Naive thymus-derived CD4-positive, alpha-beta T cell (primary cell): Measurements from ENCODE around the gene ITGA11. TPM values are rescaled to one million over a fixed set of nuclear protein-coding genes. Genes with fewer than 3 reads are reported as not detected.

ENCODE experiments used
- ATAC-seq: fragments of 150-1000 bp; cut with Tn5 transposase; 2 replicates; pipeline ENCODE4 v1.10.0; 2021; ENCODE audit warnings: mild to moderate bottlenecking, moderate library complexity
- CTCF ChIA-PET: fragments of 350-600 bp; sonication (Branson Sonifier 250); formaldehyde crosslinking; loops from one replicate; lab custom pipeline; 2021; ENCODE audit warnings: antibody characterized with exemption; lab: Charles Lee
- POLR2A ChIA-PET: fragments of 350-600 bp; sonication (Branson Sonifier 250); formaldehyde crosslinking; loops from one replicate; lab custom pipeline; 2021; ENCODE audit warnings: antibody characterized with exemption, inconsistent platforms; lab: Charles Lee
- DNase-seq, 9 donors: peaks; one replicate each; pipeline versions ENCODE4 v3.0.0 to v3.0.0-alpha.2; 2020 to 2022; ENCODE audit warnings: mixed read lengths in 1 of 9
- H3K27ac ChIP-seq: one replicate; pipeline ENCODE4 v1.7.0; 2013; ENCODE audit warnings: mild to moderate bottlenecking, low read depth, low read length, moderate library complexity
- H3K27me3 ChIP-seq, 2 donors: one replicate each; pipeline ENCODE4 v1.7.0; 2013; ENCODE audit warnings: low read length in 2 of 2, mild to moderate bottlenecking in 2 of 2, moderate library complexity in 2 of 2; ENCODE audit not compliant: control insufficient read depth in 2 of 2, insufficient read depth in 2 of 2
- H3K36me3 ChIP-seq, 3 experiments: 1 replicate in 2 of 3; 2 replicates in 1 of 3; pipeline ENCODE4 v1.7.0; 2013; ENCODE audit warnings: low read length in 3 of 3, mild to moderate bottlenecking in 3 of 3, moderate library complexity in 1 of 3; ENCODE audit not compliant: insufficient read depth in 3 of 3, control insufficient read depth in 2 of 3
- H3K4me1 ChIP-seq, 2 donors: one replicate each; pipeline ENCODE4 v1.7.0; 2013; ENCODE audit warnings: low read length in 2 of 2, mild to moderate bottlenecking in 2 of 2, moderate library complexity in 1 of 2; ENCODE audit not compliant: control insufficient read depth in 2 of 2, insufficient read depth in 2 of 2
- H3K4me3 ChIP-seq: 2 replicates; pipeline ENCODE4 v1.7.0; 2013; ENCODE audit warnings: mild to moderate bottlenecking, low read length
- H3K9me3 ChIP-seq, 3 experiments: 1 replicate in 2 of 3; 2 replicates in 1 of 3; pipeline ENCODE4 v1.7.0; 2013; ENCODE audit warnings: low read length in 3 of 3; ENCODE audit not compliant: control insufficient read depth in 2 of 3
- H3K27ac Mint-ChIP-seq, 9 donors: one replicate each; pipeline ENCODE4 v1.8.0; 2020 to 2022; ENCODE audit warnings: mixed read lengths in 9 of 9, mild to moderate bottlenecking in 8 of 9, moderate library complexity in 5 of 9, inconsistent platforms in 2 of 9
- H3K27me3 Mint-ChIP-seq, 5 donors: one replicate each; pipeline ENCODE4 v1.8.0; 2021 to 2022; ENCODE audit warnings: mixed read lengths in 5 of 5, mild to moderate bottlenecking in 1 of 5
- H3K36me3 Mint-ChIP-seq, 5 donors: one replicate each; pipeline ENCODE4 v1.8.0; 2020 to 2022; ENCODE audit warnings: mixed read lengths in 5 of 5, mild to moderate bottlenecking in 3 of 5, inconsistent platforms in 1 of 5
- H3K4me1 Mint-ChIP-seq, 7 donors: one replicate each; pipeline ENCODE4 v1.8.0; 2020 to 2022; ENCODE audit warnings: mixed read lengths in 7 of 7, mild to moderate bottlenecking in 3 of 7, inconsistent platforms in 1 of 7
- H3K4me3 Mint-ChIP-seq, 10 donors: one replicate each; pipeline ENCODE4 v1.8.0; 2020 to 2022; ENCODE audit warnings: mild to moderate bottlenecking in 10 of 10, mixed read lengths in 10 of 10, moderate library complexity in 6 of 10, inconsistent platforms in 2 of 10
- H3K9me3 Mint-ChIP-seq, 11 donors: one replicate each; pipeline ENCODE4 v1.8.0; 2020 to 2022; ENCODE audit warnings: mixed read lengths in 11 of 11, mild to moderate bottlenecking in 4 of 11, inconsistent platforms in 1 of 11, moderate library complexity in 1 of 11
- intact Hi-C, 2 donors: fragments of 100-400 bp; cut with micrococcal nuclease; formaldehyde crosslinking; loops; one replicate each; pipeline ENCODE4 v1.15.1; 2023
- polyA plus RNA-seq, 2 donors: library from polyadenylated mRNA; unstranded; fragments of 300-500 nt; fragmentation: Illumina TruSeq; gene quantifications; one replicate each; pipeline ENCODE4 v1.2.3, GENCODE V29; 2021
- total RNA-seq, 6 experiments: library from RNA in 5 of 6; stranded (reverse) in 5 of 6; gene quantifications; 1 replicate in 5 of 6; 2 replicates in 1 of 6; pipeline ENCODE4 v1.2.3 and lab custom pipeline; 2021 to 2026

ITGA11 gene
- total and polyA plus RNA-seq, 7 experiments from 2014 or later = 0.02 to 1.1 (median 0.08) TPM; not detected in 2

DNA sequence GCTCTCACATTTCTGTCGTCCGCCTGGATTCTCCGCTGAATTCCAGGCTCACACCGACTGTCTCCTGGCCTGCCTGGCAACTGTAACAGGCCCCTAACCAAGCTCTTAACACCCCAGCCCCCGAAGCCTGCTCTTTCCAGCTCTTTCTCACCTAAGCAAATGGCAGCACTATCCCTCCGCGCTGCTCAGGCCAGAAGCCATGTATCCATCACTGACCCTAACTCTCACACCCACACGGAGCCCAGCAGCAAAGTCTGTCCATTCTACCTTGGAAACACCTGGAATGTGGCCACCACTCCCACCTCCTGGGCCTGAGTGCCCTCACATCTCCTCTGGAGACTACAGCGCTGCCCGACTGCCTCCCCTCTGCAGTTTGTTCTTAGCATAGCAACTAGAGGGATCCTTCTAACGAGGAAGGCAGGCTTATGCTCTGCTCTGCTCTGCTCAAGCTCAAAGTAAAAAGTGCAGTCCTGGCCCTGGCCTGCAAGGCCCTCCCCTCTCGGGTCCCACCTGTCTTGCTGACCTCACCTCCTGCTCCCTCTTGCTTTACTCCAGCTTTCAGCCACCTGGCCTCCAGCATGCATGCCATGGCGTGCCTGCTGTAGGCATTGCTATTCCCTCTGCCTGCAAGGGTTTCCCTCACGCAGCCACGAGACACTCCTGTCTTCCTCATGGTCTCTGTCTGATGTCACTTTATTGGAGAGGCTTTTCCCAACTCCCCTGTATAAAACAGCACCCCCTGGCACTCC lies 127.2 kb downstream of the ITGA11 start:
- CTCF ChIA-PET = interaction anchor here (1.4 to 1.7 kb wide), 2 partner anchors 11 to 52 kb away, joined by 4 to 5 read pairs; no protein-coding TSS in a partner anchor

DNA sequence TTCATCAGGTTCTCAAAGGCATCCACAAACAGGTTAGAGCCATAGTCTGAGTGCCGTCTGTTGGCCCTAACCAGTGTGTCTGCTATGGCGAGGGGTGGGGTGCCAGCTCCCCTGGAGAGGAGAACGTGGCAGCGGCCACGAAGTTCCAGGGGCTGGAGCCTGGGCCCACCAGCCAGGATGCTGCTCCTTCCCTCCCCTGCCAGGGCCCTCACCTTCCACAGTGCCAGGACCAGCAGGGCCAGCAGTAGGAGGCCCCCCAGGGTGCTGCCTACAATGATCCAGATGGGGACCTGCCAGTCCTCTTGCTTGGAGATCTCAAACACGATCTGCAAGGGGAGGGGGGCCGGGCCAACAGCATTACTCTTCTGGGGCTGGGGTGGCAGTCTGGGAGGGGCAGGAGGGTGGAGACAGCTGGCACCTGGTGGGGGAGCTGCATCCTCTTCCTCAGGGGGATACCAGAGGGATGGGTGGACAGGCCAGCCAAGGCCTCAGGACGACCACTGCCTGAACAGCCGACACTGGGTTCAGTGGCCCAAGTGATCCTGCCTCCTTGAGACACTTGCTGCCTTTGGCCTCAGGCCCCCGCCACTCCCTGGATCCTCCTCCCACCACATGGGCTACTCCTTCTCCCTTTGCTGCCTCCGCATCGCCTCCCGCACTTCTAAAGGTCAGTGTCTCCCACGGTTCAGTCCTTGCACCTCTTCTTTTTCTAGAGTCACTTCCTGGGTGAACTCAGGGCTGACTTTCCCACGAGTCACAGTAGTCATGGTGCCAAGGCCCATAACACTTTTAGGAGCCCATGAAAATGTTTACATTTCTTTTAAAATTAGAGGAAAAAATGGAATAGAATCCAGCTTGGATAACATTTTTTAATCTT lies 128.2 kb downstream of the ITGA11 start:
- no peak for ATAC-seq
- H3K27me3 Mint-ChIP-seq = peaks cover 0 to 7% (median 0%) of the 10 kb centered on the region in 5 donors
- Histone ChIP-seq H3K4me1 (peaks cover 11 to 21% of the 10 kb centered on the region in 2 donors), H3K4me3 (no peak overlapping the region), H3K27me3 (no peaks in the 10 kb centered on the region), H3K27ac (no peak overlapping the region), H3K36me3 (no peaks in the 10 kb centered on the region), H3K9me3 (no peaks in the 10 kb centered on the region)
- no peak for DNase-seq
- peaks cover 0 to 5% (median 0%) of the 10 kb centered on the region in 5 donors for H3K36me3 Mint-ChIP-seq
- H3K4me1 Mint-ChIP-seq = peaks cover 19 to 40% (median 36%) of the 10 kb centered on the region in 7 donors
- CTCF ChIA-PET = interaction anchor here (0.7 to 1.7 kb wide), 5 partner anchors 10 to 748 kb away, joined by 3 to 8 read pairs (median 4); no protein-coding TSS in a partner anchor
- H3K9me3 Mint-ChIP-seq = peaks cover 0 to 5% (median 0%) of the 10 kb centered on the region in 11 donors
- peak overlapping the region in 1 of 9 donors; percentile 88 for H3K27ac Mint-ChIP-seq
- H3K4me3 Mint-ChIP-seq = no peak overlapping the region
- POLR2A ChIA-PET = interaction anchor here (2.6 kb wide), 1 partner anchor 26 kb away, joined by 10 read pairs; the partner anchor contains the start of gene FEM1B
- intact Hi-C loops = loop anchor here in 1 of 2 donors (10.0 kb wide), 1 partner anchor 419 kb away; no protein-coding TSS in a partner anchor

More for the DNA sequence above, 127.2 kb downstream of the ITGA11 start:
- Histone ChIP-seq H3K27ac (no peak overlapping the region), H3K4me3 (no peak overlapping the region), H3K9me3 (no peaks in the 10 kb centered on the region), H3K27me3 (no peaks in the 10 kb centered on the region), H3K36me3 (no peaks in the 10 kb centered on the region), H3K4me1 (peaks cover 5 to 15% of the 10 kb centered on the region in 2 donors)
- peaks cover 0 to 7% (median 0%) of the 10 kb centered on the region in 5 donors for H3K27me3 Mint-ChIP-seq
- DNase-seq (no peak), ATAC-seq (no peak)
- intact Hi-C loops = loop anchor here (5.0 to 10.0 kb wide), 2 partner anchors 233 to 420 kb away; no protein-coding TSS in a partner anchor
- H3K4me1 Mint-ChIP-seq = peaks cover 11 to 30% (median 27%) of the 10 kb centered on the region in 7 donors
- POLR2A ChIA-PET = interaction anchor here (0.6 kb wide), 1 partner anchor 47 kb away, joined by 3 read pairs; no protein-coding TSS in a partner anchor
- H3K36me3 Mint-ChIP-seq = peaks cover 0 to 2% (median 0%) of the 10 kb centered on the region in 5 donors
- H3K27ac Mint-ChIP-seq = peak overlapping the region in 4 of 9 donors; percentile 23 to 72 (median 56)
- H3K4me3 Mint-ChIP-seq = no peak overlapping the region
- H3K9me3 Mint-ChIP-seq = peaks cover 0 to 5% (median 0%) of the 10 kb centered on the region in 11 donors

DNA sequence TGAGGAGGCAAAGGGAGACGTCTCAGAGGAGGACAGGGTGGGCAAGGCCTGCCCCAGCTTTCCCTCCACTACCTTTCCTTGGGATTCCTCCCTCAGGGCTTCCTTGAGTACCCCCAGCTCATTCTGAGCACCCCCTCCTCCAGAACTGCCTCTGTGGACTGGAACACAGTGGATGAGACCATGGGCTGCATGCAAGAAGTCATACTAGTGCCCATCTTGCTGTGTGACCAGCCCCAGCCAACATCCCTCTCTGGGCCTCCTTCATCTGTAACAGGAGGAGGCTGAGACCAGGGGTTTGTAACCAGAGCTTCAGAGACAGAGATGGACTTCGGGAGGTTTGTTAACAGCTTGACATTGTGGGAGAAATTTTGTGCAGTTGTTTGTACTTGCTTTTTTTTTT lies 128.8 kb downstream of the ITGA11 start:
- CTCF ChIA-PET = interaction anchor here (0.7 to 1.4 kb wide), 3 partner anchors 39 to 747 kb away, joined by 3 to 8 read pairs (median 3); no protein-coding TSS in a partner anchor
- H3K27me3 Mint-ChIP-seq = peaks cover 0 to 5% (median 0%) of the 10 kb centered on the region in 5 donors
- no peaks in the 10 kb centered on the region for H3K9me3 ChIP-seq
- POLR2A ChIA-PET = interaction anchor here (2.6 kb wide), 1 partner anchor 25 kb away, joined by 10 read pairs; the partner anchor contains the start of gene FEM1B
- no peaks in the 10 kb centered on the region for H3K36me3 ChIP-seq
- H3K36me3 Mint-ChIP-seq = peaks cover 0 to 5% (median 0%) of the 10 kb centered on the region in 5 donors
- H3K27ac Mint-ChIP-seq = no peak overlapping the region
- H3K9me3 Mint-ChIP-seq = peaks cover 0 to 5% (median 0%) of the 10 kb centered on the region in 11 donors
- H3K27me3 ChIP-seq = no peaks in the 10 kb centered on the region
- H3K4me3 Mint-ChIP-seq = no peak overlapping the region
- H3K4me1 ChIP-seq = peaks cover 11 to 21% of the 10 kb centered on the region in 2 donors
- no peak overlapping the region for H3K27ac ChIP-seq
- peaks cover 24 to 45% (median 40%) of the 10 kb centered on the region in 7 donors for H3K4me1 Mint-ChIP-seq
- ATAC-seq = no peak
- no peak for DNase-seq
- intact Hi-C loops = loop anchor here in 1 of 2 donors (10.0 kb wide), 1 partner anchor 418 kb away; no protein-coding TSS in a partner anchor
- H3K4me3 ChIP-seq = no peak overlapping the region

DNA sequence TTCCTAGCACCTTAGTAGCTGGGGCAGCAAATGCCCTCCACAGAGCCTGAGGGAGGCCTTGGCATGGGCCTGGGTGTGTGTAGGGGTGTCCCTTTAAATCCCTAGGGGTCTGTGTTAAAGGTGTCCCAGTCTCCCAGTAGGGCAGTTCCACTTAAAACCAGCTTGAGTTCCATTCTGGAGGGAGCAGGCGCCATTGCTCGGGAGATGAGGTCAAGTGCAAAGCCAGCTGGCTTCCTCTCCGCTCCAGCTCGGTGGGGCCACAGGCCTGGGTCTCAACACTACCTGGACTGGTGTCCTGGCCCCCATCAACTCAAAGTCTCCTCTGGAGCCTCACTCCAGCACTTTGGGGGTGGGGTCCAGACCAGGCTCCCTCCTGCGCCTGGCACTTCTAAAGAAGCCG lies 129.2 kb downstream of the ITGA11 start:
- H3K4me3 Mint-ChIP-seq = no peak overlapping the region
- H3K9me3 Mint-ChIP-seq = peaks cover 0 to 5% (median 0%) of the 10 kb centered on the region in 11 donors
- DNase-seq (no peak), ATAC-seq (no peak)
- H3K27ac Mint-ChIP-seq = no peak overlapping the region
- ChIA-PET POLR2A (interaction anchor here (2.6 kb wide), 1 partner anchor 25 kb away, joined by 10 read pairs; the partner anchor contains the start of gene FEM1B), CTCF (interaction anchor here (0.6 to 1.4 kb wide), 4 partner anchors 39 to 1147 kb away, joined by 3 to 8 read pairs (median 3); no protein-coding TSS in a partner anchor)
- H3K27me3 Mint-ChIP-seq = peaks cover 0 to 4% (median 0%) of the 10 kb centered on the region in 5 donors
- Histone ChIP-seq H3K9me3 (no peaks in the 10 kb centered on the region), H3K36me3 (no peaks in the 10 kb centered on the region), H3K27ac (no peak overlapping the region), H3K4me3 (no peak overlapping the region), H3K4me1 (peaks cover 11 to 21% of the 10 kb centered on the region in 2 donors), H3K27me3 (no peaks in the 10 kb centered on the region)
- H3K36me3 Mint-ChIP-seq = peaks cover 0 to 5% (median 0%) of the 10 kb centered on the region in 5 donors
- H3K4me1 Mint-ChIP-seq = peaks cover 24 to 49% (median 44%) of the 10 kb centered on the region in 7 donors
- intact Hi-C loops = loop anchor here in 1 of 2 donors (10.0 kb wide), 1 partner anchor 418 kb away; no protein-coding TSS in a partner anchor

DNA sequence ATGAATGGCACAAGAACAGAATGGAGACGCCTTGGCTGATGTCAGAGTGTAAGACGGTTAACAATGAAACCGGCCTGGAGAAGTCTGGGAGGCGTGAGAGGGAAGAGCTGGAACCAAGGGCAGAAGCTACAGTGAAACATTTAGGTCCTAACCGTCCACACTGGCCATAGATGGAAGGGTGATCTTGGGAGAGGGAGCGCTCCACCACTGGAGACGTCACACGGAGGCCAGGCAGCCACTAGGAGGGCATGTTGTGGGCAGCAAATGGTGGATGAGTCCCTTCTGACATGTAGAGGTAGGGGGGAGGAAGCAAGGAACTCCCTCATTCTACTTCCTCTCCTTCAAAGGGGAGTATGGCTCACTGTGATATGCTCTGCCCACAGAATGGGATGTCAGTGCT lies 130.7 kb downstream of the ITGA11 start:
- Histone ChIP-seq H3K4me1 (peaks cover 11 to 17% of the 10 kb centered on the region in 2 donors), H3K27ac (no peak overlapping the region), H3K9me3 (no peaks in the 10 kb centered on the region), H3K27me3 (no peaks in the 10 kb centered on the region), H3K4me3 (no peak overlapping the region), H3K36me3 (no peaks in the 10 kb centered on the region)
- peaks cover 17 to 45% (median 40%) of the 10 kb centered on the region in 7 donors for H3K4me1 Mint-ChIP-seq
- H3K27me3 Mint-ChIP-seq = no peaks in the 10 kb centered on the region
- intact Hi-C loops = loop anchor here in 1 of 2 donors (10.0 kb wide), 1 partner anchor 416 kb away; no protein-coding TSS in a partner anchor
- no peak for ATAC-seq
- ChIA-PET POLR2A (interaction anchor here (2.6 kb wide), 1 partner anchor 24 kb away, joined by 10 read pairs; the partner anchor contains the start of gene FEM1B), CTCF (no interaction called here)
- peak overlapping the region in 6 of 9 donors; percentile 1 to 94 (median 22) for H3K27ac Mint-ChIP-seq
- peaks cover 0 to 6% (median 0%) of the 10 kb centered on the region in 11 donors for H3K9me3 Mint-ChIP-seq
- peaks cover 0 to 5% (median 2%) of the 10 kb centered on the region in 5 donors for H3K36me3 Mint-ChIP-seq
- H3K4me3 Mint-ChIP-seq = peak overlapping the region in 2 of 10 donors; percentile 8 to 9
- DNase-seq = no peak
